Effector memory CD8-positive, alpha-beta T cell (primary cell): ENCODE measurements around the gene SLIT3.

Experiments used
- ATAC-seq: fragments of 150-1000 bp; cut with Tn5 transposase; replicated peaks from 2 replicates; pipeline ENCODE4 v1.10.0; 2021; ENCODE audit warnings: mild to moderate bottlenecking, moderate library complexity
- DNase-seq, 3 experiments: peaks; one replicate each; pipeline ENCODE4 v3.0.0; 2021
- H3K27ac Mint-ChIP-seq, 2 donors: one replicate each; pipeline ENCODE4 v1.8.0; 2022; ENCODE audit warnings: mild to moderate bottlenecking in 2 of 2, mixed read lengths in 2 of 2, moderate library complexity in 2 of 2
- H3K27me3 Mint-ChIP-seq, 2 donors: one replicate each; pipeline ENCODE4 v1.8.0; 2022; ENCODE audit warnings: mixed read lengths in 2 of 2
- H3K36me3 Mint-ChIP-seq: one replicate; pipeline ENCODE4 v1.8.0; 2022; ENCODE audit warnings: mild to moderate bottlenecking, moderate library complexity, mixed read lengths; ENCODE audit not compliant: insufficient read depth
- H3K4me1 Mint-ChIP-seq, 2 donors: one replicate each; pipeline ENCODE4 v1.8.0; 2022; ENCODE audit warnings: low read depth in 2 of 2, mixed read lengths in 2 of 2
- H3K4me3 Mint-ChIP-seq, 2 donors: one replicate each; pipeline ENCODE4 v1.8.0; 2022; ENCODE audit warnings: mild to moderate bottlenecking in 2 of 2, mixed read lengths in 2 of 2, moderate library complexity in 2 of 2
- H3K9me3 Mint-ChIP-seq, 2 donors: one replicate each; pipeline ENCODE4 v1.8.0; 2022; ENCODE audit warnings: mixed read lengths in 2 of 2

Gene SLIT3

GRCh38 chr5:169100735-169101075 is 200.2 kb downstream of the SLIT3 start:
- peaks cover 0 to 27% of the 10 kb centered on the region in 2 donors for H3K27me3 Mint-ChIP-seq
- peaks cover 3% of the 10 kb centered on the region for H3K36me3 Mint-ChIP-seq
- H3K9me3 Mint-ChIP-seq = peaks cover 0 to 2% of the 10 kb centered on the region in 2 donors
- no peak overlapping the region for H3K4me3 Mint-ChIP-seq
- no peak overlapping the region for H3K27ac Mint-ChIP-seq
- H3K4me1 Mint-ChIP-seq = no peaks in the 10 kb centered on the region
- no peak for DNase-seq
- no peak for ATAC-seq

- DNase-seq (no peak), ATAC-seq (no peak)
- no peaks in the 10 kb centered on the region for H3K4me1 Mint-ChIP-seq
- peaks cover 3% of the 10 kb centered on the region for H3K36me3 Mint-ChIP-seq
- no peak overlapping the region for H3K4me3 Mint-ChIP-seq
- H3K27me3 Mint-ChIP-seq = peaks cover 0 to 27% of the 10 kb centered on the region in 2 donors
- no peak overlapping the region for H3K27ac Mint-ChIP-seq
- H3K9me3 Mint-ChIP-seq = peaks cover 0 to 2% of the 10 kb centered on the region in 2 donors
These were observed 200.9 kb downstream of the SLIT3 start for GRCh38 chr5:169099801-169100734.

- Mint-ChIP-seq H3K4me1 (no peaks in the 10 kb centered on the region), H3K36me3 (peaks cover 3% of the 10 kb centered on the region), H3K4me3 (no peak overlapping the region), H3K9me3 (peaks cover 0 to 2% of the 10 kb centered on the region in 2 donors), H3K27me3 (peaks cover 0 to 27% of the 10 kb centered on the region in 2 donors), H3K27ac (no peak overlapping the region)
- DNase-seq (no peak), ATAC-seq (no peak)
These were observed 202.4 kb downstream of the SLIT3 start for GRCh38 chr5:169098331-169099121.

GRCh38 chr5:169097374-169098326 is 203.3 kb downstream of the SLIT3 start:
- Mint-ChIP-seq H3K27ac (no peak overlapping the region), H3K4me3 (no peak overlapping the region), H3K9me3 (peaks cover 0 to 2% of the 10 kb centered on the region in 2 donors), H3K4me1 (no peaks in the 10 kb centered on the region), H3K36me3 (peaks cover 3% of the 10 kb centered on the region), H3K27me3 (peaks cover 0 to 27% of the 10 kb centered on the region in 2 donors)
- no peak for ATAC-seq
- DNase-seq = no peak

GRCh38 chr5:169095976-169096375 is 205.0 kb downstream of the SLIT3 start:
- no peaks in the 10 kb centered on the region for H3K4me1 Mint-ChIP-seq
- ATAC-seq (no peak), DNase-seq (no peak)
- H3K9me3 Mint-ChIP-seq = no peaks in the 10 kb centered on the region
- no peak overlapping the region for H3K27ac Mint-ChIP-seq
- no peak overlapping the region for H3K4me3 Mint-ChIP-seq
- H3K36me3 Mint-ChIP-seq = peaks cover 3% of the 10 kb centered on the region
- H3K27me3 Mint-ChIP-seq = peaks cover 0 to 36% of the 10 kb centered on the region in 2 donors

GRCh38 chr5:169095410-169095960 is 205.5 kb downstream of the SLIT3 start:
- no peak overlapping the region for H3K27ac Mint-ChIP-seq
- no peak for DNase-seq
- no peak overlapping the region for H3K4me3 Mint-ChIP-seq
- no peaks in the 10 kb centered on the region for H3K4me1 Mint-ChIP-seq
- peaks cover 3% of the 10 kb centered on the region for H3K36me3 Mint-ChIP-seq
- no peaks in the 10 kb centered on the region for H3K9me3 Mint-ChIP-seq
- ATAC-seq = no peak
- peaks cover 0 to 36% of the 10 kb centered on the region in 2 donors for H3K27me3 Mint-ChIP-seq

GRCh38 chr5:169094586-169095409 is 206.1 kb downstream of the SLIT3 start:
- no peak for DNase-seq
- peaks cover under 1% of the 10 kb centered on the region for H3K36me3 Mint-ChIP-seq
- H3K4me3 Mint-ChIP-seq = no peak overlapping the region
- no peaks in the 10 kb centered on the region for H3K4me1 Mint-ChIP-seq
- no peaks in the 10 kb centered on the region for H3K9me3 Mint-ChIP-seq
- no peak for ATAC-seq
- H3K27ac Mint-ChIP-seq = no peak overlapping the region
- H3K27me3 Mint-ChIP-seq = peaks cover 0 to 30% of the 10 kb centered on the region in 2 donors

GRCh38 chr5:169091396-169091980 is 209.5 kb downstream of the SLIT3 start:
- Mint-ChIP-seq H3K4me1 (no peaks in the 10 kb centered on the region), H3K27ac (no peak overlapping the region)

GRCh38 chr5:169089343-169089742 is 211.6 kb downstream of the SLIT3 start:
- Mint-ChIP-seq H3K27ac (no peak overlapping the region), H3K36me3 (no peaks in the 10 kb centered on the region), H3K9me3 (no peaks in the 10 kb centered on the region), H3K4me3 (no peak overlapping the region), H3K27me3 (peaks cover 0 to 9% of the 10 kb centered on the region in 2 donors), H3K4me1 (no peaks in the 10 kb centered on the region)
- ATAC-seq (no peak), DNase-seq (no peak)

More at GRCh38 chr5:169091396-169091980, 209.5 kb downstream of the SLIT3 start:
- no peaks in the 10 kb centered on the region for H3K36me3 Mint-ChIP-seq
- DNase-seq (no peak), ATAC-seq (no peak)
- H3K9me3 Mint-ChIP-seq = no peaks in the 10 kb centered on the region
- peaks cover 0 to 9% of the 10 kb centered on the region in 2 donors for H3K27me3 Mint-ChIP-seq
- no peak overlapping the region for H3K4me3 Mint-ChIP-seq

- H3K27ac Mint-ChIP-seq = no peak overlapping the region
- H3K9me3 Mint-ChIP-seq = no peaks in the 10 kb centered on the region
- no peaks in the 10 kb centered on the region for H3K36me3 Mint-ChIP-seq
- peaks cover 0 to 9% of the 10 kb centered on the region in 2 donors for H3K27me3 Mint-ChIP-seq
- H3K4me1 Mint-ChIP-seq = no peaks in the 10 kb centered on the region
- DNase-seq = no peak
- no peak overlapping the region for H3K4me3 Mint-ChIP-seq
- ATAC-seq = no peak
These were observed 212.8 kb downstream of the SLIT3 start for GRCh38 chr5:169088028-169088725.

GRCh38 chr5:169085636-169086035 is 215.3 kb downstream of the SLIT3 start:
- Mint-ChIP-seq H3K27me3 (no peaks in the 10 kb centered on the region), H3K27ac (no peak overlapping the region), H3K36me3 (no peaks in the 10 kb centered on the region), H3K4me1 (no peaks in the 10 kb centered on the region), H3K4me3 (no peak overlapping the region), H3K9me3 (no peaks in the 10 kb centered on the region)
- DNase-seq (no peak), ATAC-seq (no peak)
